Measurements from ENCODE around the gene GFPT2. TPM values are rescaled to one million over a fixed set of nuclear protein-coding genes. Genes with fewer than 3 reads are reported as not detected.

Gene GFPT2
- total RNA-seq, 1 donor from 2014 or later = 47.9 TPM

- H3K27me3 ChIP-seq = no peaks in the 10 kb centered on the region
- TF ChIP-seq POLR2AphosphoS5 (IDR thresholded peaks at IDR 0.05; ENCODE audit: insufficient read depth in 1 of 2, low read depth in 1 of 2) = no peak
- TF ChIP-seq, protein P1, sequence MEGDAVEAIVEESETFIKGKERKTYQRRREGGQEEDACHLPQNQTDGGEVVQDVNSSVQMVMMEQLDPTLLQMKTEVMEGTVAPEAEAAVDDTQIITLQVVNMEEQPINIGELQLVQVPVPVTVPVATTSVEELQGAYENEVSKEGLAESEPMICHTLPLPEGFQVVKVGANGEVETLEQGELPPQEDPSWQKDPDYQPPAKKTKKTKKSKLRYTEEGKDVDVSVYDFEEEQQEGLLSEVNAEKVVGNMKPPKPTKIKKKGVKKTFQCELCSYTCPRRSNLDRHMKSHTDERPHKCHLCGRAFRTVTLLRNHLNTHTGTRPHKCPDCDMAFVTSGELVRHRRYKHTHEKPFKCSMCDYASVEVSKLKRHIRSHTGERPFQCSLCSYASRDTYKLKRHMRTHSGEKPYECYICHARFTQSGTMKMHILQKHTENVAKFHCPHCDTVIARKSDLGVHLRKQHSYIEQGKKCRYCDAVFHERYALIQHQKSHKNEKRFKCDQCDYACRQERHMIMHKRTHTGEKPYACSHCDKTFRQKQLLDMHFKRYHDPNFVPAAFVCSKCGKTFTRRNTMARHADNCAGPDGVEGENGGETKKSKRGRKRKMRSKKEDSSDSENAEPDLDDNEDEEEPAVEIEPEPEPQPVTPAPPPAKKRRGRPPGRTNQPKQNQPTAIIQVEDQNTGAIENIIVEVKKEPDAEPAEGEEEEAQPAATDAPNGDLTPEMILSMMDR (IDR thresholded peaks at IDR 0.05) = no peak
- no peak for TF ChIP-seq POLR2A (IDR thresholded peaks at IDR 0.05)
- H3K4me3 ChIP-seq = no peak overlapping the region
- H3K4me1 ChIP-seq = peaks cover 4% of the 10 kb centered on the region
- no peak overlapping the region for H3K27ac ChIP-seq
- no peak for DNase-seq (ENCODE audit: extremely low spot score in 2 of 2)
- H3K9me3 ChIP-seq = no peaks in the 10 kb centered on the region
- H3K36me3 ChIP-seq = no peaks in the 10 kb centered on the region
- intact Hi-C loops (cut with DNase I) = no loop called here
These were observed 5.6 kb upstream of the GFPT2 start for GRCh38 chr5:180358694-180359093.

GRCh38 chr5:180358179-180358578, 5.0 kb upstream of the GFPT2 start:
- DNase-seq (ENCODE audit: extremely low spot score in 2 of 2) = no peak
- Histone ChIP-seq H3K4me1 (peaks cover 9% of the 10 kb centered on the region), H3K9me3 (no peaks in the 10 kb centered on the region), H3K27me3 (no peaks in the 10 kb centered on the region), H3K27ac (no peak overlapping the region), H3K4me3 (no peak overlapping the region), H3K36me3 (no peaks in the 10 kb centered on the region)
- intact Hi-C loops (cut with DNase I) = no loop called here
- TF ChIP-seq, protein P1 (IDR thresholded peaks at IDR 0.05) = no peak
- TF ChIP-seq POLR2AphosphoS5 (IDR thresholded peaks at IDR 0.05; ENCODE audit: insufficient read depth in 1 of 2, low read depth in 1 of 2) (no peak), POLR2A (IDR thresholded peaks at IDR 0.05) (no peak)

GRCh38 chr5:180354966-180355365, 1.8 kb upstream of the GFPT2 start:
- peaks cover 22% of the 10 kb centered on the region for H3K4me1 ChIP-seq
- no peaks in the 10 kb centered on the region for H3K36me3 ChIP-seq
- TF ChIP-seq, protein P1 (IDR thresholded peaks at IDR 0.05) = no peak
- TF ChIP-seq POLR2A (IDR thresholded peaks at IDR 0.05) = no peak
- no peak for TF ChIP-seq POLR2AphosphoS5 (IDR thresholded peaks at IDR 0.05; ENCODE audit: insufficient read depth in 1 of 2, low read depth in 1 of 2)
- no peak overlapping the region for H3K4me3 ChIP-seq
- H3K27ac ChIP-seq = no peak overlapping the region
- intact Hi-C loops (cut with DNase I) = no loop called here
- DNase-seq (ENCODE audit: extremely low spot score in 2 of 2) = no peak
- no peaks in the 10 kb centered on the region for H3K9me3 ChIP-seq
- no peaks in the 10 kb centered on the region for H3K27me3 ChIP-seq

DNA sequence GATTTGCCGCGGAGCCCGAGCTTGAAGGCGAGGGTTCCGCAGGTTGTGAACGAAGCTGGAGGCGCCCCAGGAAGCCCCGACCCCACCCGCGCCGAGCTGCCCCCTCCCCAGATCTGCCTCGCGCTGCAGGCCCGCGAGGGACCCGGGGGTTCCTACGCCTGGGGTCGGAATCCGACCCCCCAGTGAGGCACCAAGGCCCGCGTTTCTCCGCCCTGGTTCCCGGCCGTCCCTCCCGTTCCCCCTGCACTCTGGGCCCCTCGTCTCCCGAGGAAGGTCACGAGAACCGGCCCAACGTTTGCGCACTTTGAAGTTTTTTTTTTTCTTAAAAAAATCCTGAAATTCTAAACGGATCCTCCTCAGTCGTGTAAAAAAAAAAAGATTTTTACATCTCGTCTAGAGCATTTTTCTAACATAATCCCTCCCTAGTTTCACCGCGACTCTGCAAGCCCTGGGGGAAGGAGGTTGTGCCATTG, 880 bp upstream of the GFPT2 start:
- DNase-seq (ENCODE audit: extremely low spot score in 2 of 2) = no peak
- H3K4me3 ChIP-seq = peak overlapping the region; percentile 58 to 97
- peaks cover 22% of the 10 kb centered on the region for H3K4me1 ChIP-seq
- peak overlapping the region; percentile 78 for H3K27ac ChIP-seq
- TF ChIP-seq POLR2A (IDR thresholded peaks at IDR 0.05) (no peak), POLR2AphosphoS5 (IDR thresholded peaks at IDR 0.05; ENCODE audit: insufficient read depth in 1 of 2, low read depth in 1 of 2) (no peak)
- TF ChIP-seq, protein P1 (IDR thresholded peaks at IDR 0.05) = no peak
- H3K9me3 ChIP-seq = no peaks in the 10 kb centered on the region
- H3K27me3 ChIP-seq = no peaks in the 10 kb centered on the region
- H3K36me3 ChIP-seq = no peaks in the 10 kb centered on the region
- intact Hi-C loops (cut with DNase I) = no loop called here

DNA sequence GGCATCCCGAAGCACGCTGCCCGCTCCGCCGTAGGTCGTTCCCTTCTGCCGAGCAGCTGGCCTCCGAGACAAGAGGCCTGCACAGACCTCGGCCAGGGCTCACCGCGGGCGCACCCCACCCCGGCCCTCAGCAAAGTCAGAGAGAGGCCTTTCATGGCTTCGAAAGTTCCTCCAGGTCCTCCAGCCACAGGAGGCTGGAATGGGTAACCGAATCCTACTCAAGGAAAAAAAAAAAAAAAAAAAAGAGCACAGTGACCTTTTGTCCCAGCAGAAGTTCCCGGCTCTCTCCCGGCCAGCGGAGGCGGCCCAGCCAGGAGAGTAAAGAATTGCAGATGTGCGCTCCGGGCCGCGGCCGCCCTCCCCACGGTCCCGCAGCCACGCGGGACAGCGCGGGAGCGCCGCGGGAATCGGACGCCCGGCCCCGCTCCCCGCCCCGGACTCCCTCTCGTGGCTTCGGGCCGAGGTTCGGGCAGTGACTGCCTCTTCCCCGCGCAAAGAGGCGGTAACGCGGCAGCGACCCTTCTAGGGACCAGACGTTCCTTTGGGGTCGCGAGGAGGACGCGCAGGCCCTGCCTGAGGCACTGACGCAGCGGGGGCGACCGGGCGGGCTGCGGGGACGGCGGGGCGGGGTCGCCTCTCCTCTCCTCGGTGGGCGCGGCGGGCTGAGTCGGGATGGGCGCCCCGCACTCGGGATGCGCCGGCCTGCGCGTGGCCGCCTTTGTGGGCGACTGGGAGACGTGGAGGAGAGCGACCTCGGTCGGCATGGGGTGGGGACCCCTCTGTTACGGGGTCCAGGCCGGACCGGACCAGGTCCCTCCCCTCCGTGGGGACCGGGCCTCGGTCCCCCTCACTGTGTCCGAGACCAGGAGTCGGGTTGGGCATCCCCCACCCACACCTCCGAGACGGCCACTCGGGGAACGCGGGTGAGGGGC, 754 bp downstream of the GFPT2 start:
- no peak for DNase-seq (ENCODE audit: extremely low spot score in 2 of 2)
- Histone ChIP-seq H3K27ac (peak overlapping the region; percentile 78), H3K4me3 (peak overlapping the region; percentile 58 to 97), H3K27me3 (no peaks in the 10 kb centered on the region), H3K36me3 (no peaks in the 10 kb centered on the region), H3K9me3 (no peaks in the 10 kb centered on the region), H3K4me1 (peaks cover 22% of the 10 kb centered on the region)
- intact Hi-C loops (cut with DNase I) = no loop called here
- TF ChIP-seq POLR2AphosphoS5 (IDR thresholded peaks at IDR 0.05; ENCODE audit: insufficient read depth in 1 of 2, low read depth in 1 of 2) (peak in 1 of 2 donors; percentile 45), POLR2A (IDR thresholded peaks at IDR 0.05) (no peak)
